Activated CD4-positive, alpha-beta T cell treated with anti-CD3 and anti-CD28 coated beads, Interleukin-2, amount 10 ng/mL, durations not matched to agents 24 days and 14 days (primary cell): Measurements from ENCODE around the gene CCNY. TPM values are rescaled to one million over a fixed set of nuclear protein-coding genes. Genes with fewer than 3 reads are reported as not detected.

Experiments used
- DNase-seq: peaks from one replicate; pipeline ENCODE4 v3.0.0; 2022
- H3K27ac Mint-ChIP-seq: one replicate; pipeline ENCODE4 v1.8.0; 2022; ENCODE audit warnings: mild to moderate bottlenecking, mixed read lengths
- H3K27me3 Mint-ChIP-seq: one replicate; pipeline ENCODE4 v1.8.0; 2022; ENCODE audit warnings: mixed read lengths
- H3K36me3 Mint-ChIP-seq: one replicate; pipeline ENCODE4 v1.8.0; 2022; ENCODE audit warnings: low read depth, mild to moderate bottlenecking, mixed read lengths
- H3K4me1 Mint-ChIP-seq: one replicate; pipeline ENCODE4 v1.8.0; 2021; ENCODE audit warnings: mixed read lengths
- H3K4me3 Mint-ChIP-seq: one replicate; pipeline ENCODE4 v1.8.0; 2022; ENCODE audit warnings: mild to moderate bottlenecking, moderate library complexity, mixed read lengths
- H3K9me3 Mint-ChIP-seq: one replicate; pipeline ENCODE4 v1.8.0; 2021; ENCODE audit warnings: mixed read lengths
- intact Hi-C: fragments of 100-400 bp; cut with micrococcal nuclease; formaldehyde crosslinking; loops from one replicate; pipeline ENCODE4 v1.15.1; 2023
- total RNA-seq: library from RNA; stranded (reverse); gene quantifications from 2 replicates; pipeline ENCODE4 v1.2.3, GENCODE V29; 2022

The CCNY gene
- total RNA-seq, 1 donor from 2014 or later, result 58.8 TPM

DNA sequence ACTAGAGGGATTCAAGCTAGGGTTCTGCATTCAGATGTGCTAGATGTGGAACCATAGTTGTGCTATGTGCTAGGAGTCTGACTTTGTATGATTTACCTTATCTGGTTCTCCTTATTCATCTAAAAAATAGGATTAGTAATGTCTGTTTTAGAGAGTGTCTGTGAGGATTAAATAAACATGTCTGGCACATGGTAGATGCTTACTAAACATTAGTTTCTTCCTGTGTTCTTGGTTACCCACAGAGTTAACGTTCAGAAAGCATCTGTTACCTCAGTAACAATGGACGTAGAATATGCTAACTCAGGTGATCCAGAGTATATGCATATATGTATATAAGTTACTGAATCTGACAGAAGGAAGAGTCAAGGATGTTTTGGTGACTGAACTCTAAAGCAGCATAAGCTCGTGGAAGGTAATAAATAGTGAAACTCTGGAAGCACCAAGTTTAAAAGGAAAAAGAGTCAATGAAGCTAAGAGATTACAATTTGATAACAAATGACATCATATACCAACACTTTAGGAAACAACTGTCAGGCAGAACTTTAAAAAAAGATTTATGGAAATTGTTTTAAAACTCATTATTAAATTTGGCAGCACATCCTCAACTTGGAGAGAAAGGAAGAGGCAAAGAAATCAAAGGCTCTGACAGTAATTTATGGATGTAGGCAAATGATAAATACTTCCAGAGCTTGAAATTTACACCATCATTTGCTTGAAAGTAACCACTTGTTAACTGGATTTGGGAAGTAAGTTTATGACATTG lies 127.0 kb downstream of the CCNY start:
- peaks cover 2% of the 10 kb centered on the region for H3K36me3 Mint-ChIP-seq
- peak overlapping the region; percentile 34 for H3K4me3 Mint-ChIP-seq
- H3K27me3 Mint-ChIP-seq, result no peaks in the 10 kb centered on the region
- peaks cover 48% of the 10 kb centered on the region for H3K4me1 Mint-ChIP-seq
- DNase-seq, result no peak
- H3K27ac Mint-ChIP-seq, result no peak overlapping the region
- intact Hi-C loops, result no loop called here
- H3K9me3 Mint-ChIP-seq, result no peaks in the 10 kb centered on the region

- Mint-ChIP-seq H3K36me3 (peaks cover 2% of the 10 kb centered on the region), H3K27me3 (no peaks in the 10 kb centered on the region), H3K27ac (no peak overlapping the region), H3K4me3 (no peak overlapping the region), H3K4me1 (peaks cover 43% of the 10 kb centered on the region), H3K9me3 (no peaks in the 10 kb centered on the region)
- DNase-seq, result no peak
- intact Hi-C loops, result no loop called here
Observed at GRCh38 chr10:35463878-35464277, 127.6 kb downstream of the CCNY start.

- H3K27me3 Mint-ChIP-seq, result no peaks in the 10 kb centered on the region
- DNase-seq, result no peak
- no peaks in the 10 kb centered on the region for H3K36me3 Mint-ChIP-seq
- no peak overlapping the region for H3K4me3 Mint-ChIP-seq
- H3K4me1 Mint-ChIP-seq, result peaks cover 32% of the 10 kb centered on the region
- intact Hi-C loops, result no loop called here
- no peak overlapping the region for H3K27ac Mint-ChIP-seq
- H3K9me3 Mint-ChIP-seq, result no peaks in the 10 kb centered on the region
Observed at GRCh38 chr10:35464825-35465456, 128.6 kb downstream of the CCNY start.

GRCh38 chr10:35465673-35466072 lies 129.4 kb downstream of the CCNY start:
- intact Hi-C loops, result no loop called here
- H3K4me3 Mint-ChIP-seq, result no peak overlapping the region
- H3K4me1 Mint-ChIP-seq, result peaks cover 25% of the 10 kb centered on the region
- no peak for DNase-seq
- no peak overlapping the region for H3K27ac Mint-ChIP-seq
- H3K27me3 Mint-ChIP-seq, result no peaks in the 10 kb centered on the region
- no peaks in the 10 kb centered on the region for H3K9me3 Mint-ChIP-seq
- H3K36me3 Mint-ChIP-seq, result no peaks in the 10 kb centered on the region

- intact Hi-C loops, result no loop called here
- H3K4me1 Mint-ChIP-seq, result peaks cover 22% of the 10 kb centered on the region
Observed at GRCh38 chr10:35466170-35466569, 129.9 kb downstream of the CCNY start.

DNA sequence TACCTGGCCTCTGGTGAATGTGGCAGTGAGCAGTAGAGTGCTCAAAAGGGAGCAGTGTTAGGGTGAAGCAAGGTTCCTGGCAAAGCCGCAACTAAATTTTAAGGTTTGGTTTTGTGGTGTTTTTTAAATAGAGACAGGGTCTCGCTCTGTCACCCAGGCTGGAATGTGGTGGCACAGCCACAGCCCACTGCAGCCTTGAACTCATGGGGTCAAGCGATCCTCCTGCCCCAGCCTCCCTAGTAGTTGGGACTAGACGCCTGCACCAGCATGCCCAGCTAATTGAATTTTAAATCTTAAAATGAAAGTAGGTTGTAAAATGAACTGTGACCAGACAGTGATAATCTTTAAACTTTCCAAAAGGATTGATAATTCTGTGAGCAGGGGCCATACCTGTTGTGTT lies 130.4 kb downstream of the CCNY start:
- no peak overlapping the region for H3K4me3 Mint-ChIP-seq

More at GRCh38 chr10:35466170-35466569, 129.9 kb downstream of the CCNY start:
- H3K9me3 Mint-ChIP-seq, result no peaks in the 10 kb centered on the region
- H3K27ac Mint-ChIP-seq, result no peak overlapping the region
- no peak for DNase-seq
- no peaks in the 10 kb centered on the region for H3K36me3 Mint-ChIP-seq
- H3K4me3 Mint-ChIP-seq, result no peak overlapping the region
- no peaks in the 10 kb centered on the region for H3K27me3 Mint-ChIP-seq

GRCh38 chr10:35467186-35467585 lies 130.9 kb downstream of the CCNY start:
- no peaks in the 10 kb centered on the region for H3K27me3 Mint-ChIP-seq
- no peaks in the 10 kb centered on the region for H3K36me3 Mint-ChIP-seq
- H3K27ac Mint-ChIP-seq, result no peak overlapping the region
- peaks cover under 1% of the 10 kb centered on the region for H3K9me3 Mint-ChIP-seq
- DNase-seq, result no peak
- H3K4me3 Mint-ChIP-seq, result no peak overlapping the region
- intact Hi-C loops, result no loop called here
- H3K4me1 Mint-ChIP-seq, result peaks cover 15% of the 10 kb centered on the region

More for the DNA sequence above, 130.4 kb downstream of the CCNY start:
- no peaks in the 10 kb centered on the region for H3K27me3 Mint-ChIP-seq
- H3K9me3 Mint-ChIP-seq, result no peaks in the 10 kb centered on the region
- intact Hi-C loops, result no loop called here
- H3K27ac Mint-ChIP-seq, result no peak overlapping the region
- peaks cover 20% of the 10 kb centered on the region for H3K4me1 Mint-ChIP-seq
- H3K36me3 Mint-ChIP-seq, result no peaks in the 10 kb centered on the region
- DNase-seq, result no peak

GRCh38 chr10:35470248-35470924 lies 134.1 kb downstream of the CCNY start:
- no peak for DNase-seq
- no peak overlapping the region for H3K4me3 Mint-ChIP-seq
- H3K27me3 Mint-ChIP-seq, result no peaks in the 10 kb centered on the region
- peaks cover 2% of the 10 kb centered on the region for H3K4me1 Mint-ChIP-seq
- intact Hi-C loops, result no loop called here
- H3K36me3 Mint-ChIP-seq, result peaks cover 3% of the 10 kb centered on the region
- H3K27ac Mint-ChIP-seq, result no peak overlapping the region
- peaks cover 4% of the 10 kb centered on the region for H3K9me3 Mint-ChIP-seq

DNA sequence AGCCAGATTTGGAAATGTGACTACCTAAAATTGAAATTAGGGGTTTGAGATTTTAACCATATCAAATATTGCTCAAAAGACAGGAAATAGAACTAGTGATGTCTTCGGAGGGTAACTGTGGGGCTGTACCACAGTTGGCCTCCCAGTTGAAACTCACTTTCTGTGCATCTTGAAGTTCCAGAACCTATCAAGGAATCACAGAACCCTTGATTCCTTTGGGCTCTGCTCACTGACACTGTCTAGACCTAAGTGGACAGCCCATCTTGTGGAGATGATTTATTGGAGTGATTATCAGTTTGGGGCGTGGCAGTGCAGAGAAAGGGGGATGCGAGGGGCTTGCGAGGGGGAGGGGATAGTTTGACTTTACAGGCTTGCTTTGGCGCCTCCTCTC lies 134.6 kb downstream of the CCNY start:
- no peak overlapping the region for H3K27ac Mint-ChIP-seq
- intact Hi-C loops, result no loop called here
- H3K36me3 Mint-ChIP-seq, result peaks cover 3% of the 10 kb centered on the region

GRCh38 chr10:35471435-35471834 lies 135.1 kb downstream of the CCNY start:
- Mint-ChIP-seq H3K4me3 (no peak overlapping the region), H3K27me3 (no peaks in the 10 kb centered on the region), H3K27ac (no peak overlapping the region), H3K36me3 (peaks cover 3% of the 10 kb centered on the region), H3K4me1 (peaks cover 2% of the 10 kb centered on the region), H3K9me3 (peaks cover 4% of the 10 kb centered on the region)
- DNase-seq, result no peak
- intact Hi-C loops, result no loop called here

More for the DNA sequence above, 134.6 kb downstream of the CCNY start:
- peaks cover 2% of the 10 kb centered on the region for H3K4me1 Mint-ChIP-seq
- no peak overlapping the region for H3K4me3 Mint-ChIP-seq
- DNase-seq, result no peak
- H3K27me3 Mint-ChIP-seq, result no peaks in the 10 kb centered on the region
- peaks cover 4% of the 10 kb centered on the region for H3K9me3 Mint-ChIP-seq

DNA sequence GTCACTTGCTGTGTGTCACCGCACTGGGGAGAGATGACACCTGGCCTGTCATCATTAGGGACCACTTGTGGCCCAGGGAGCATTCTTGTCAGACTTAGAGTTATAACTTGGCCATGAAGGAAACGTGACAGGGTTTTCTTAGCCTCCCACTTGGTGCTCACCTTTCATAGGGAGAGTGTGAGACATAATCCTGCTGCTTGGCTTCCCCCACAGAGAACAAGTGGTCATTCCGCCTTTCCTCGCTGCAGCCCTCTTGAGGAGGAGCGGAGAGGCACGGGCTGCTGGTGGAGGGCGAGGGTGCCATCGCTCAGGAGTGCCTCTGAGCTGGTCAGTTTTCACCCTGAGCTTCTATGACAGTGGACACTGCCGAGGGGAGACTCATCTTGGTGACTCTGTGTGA lies 143.8 kb downstream of the CCNY start:
- peaks cover 2% of the 10 kb centered on the region for H3K4me1 Mint-ChIP-seq
- H3K4me3 Mint-ChIP-seq, result no peak overlapping the region
- peaks cover 12% of the 10 kb centered on the region for H3K36me3 Mint-ChIP-seq
- no peaks in the 10 kb centered on the region for H3K9me3 Mint-ChIP-seq
- intact Hi-C loops, result no loop called here
- no peaks in the 10 kb centered on the region for H3K27me3 Mint-ChIP-seq
- H3K27ac Mint-ChIP-seq, result no peak overlapping the region
- no peak for DNase-seq

DNA sequence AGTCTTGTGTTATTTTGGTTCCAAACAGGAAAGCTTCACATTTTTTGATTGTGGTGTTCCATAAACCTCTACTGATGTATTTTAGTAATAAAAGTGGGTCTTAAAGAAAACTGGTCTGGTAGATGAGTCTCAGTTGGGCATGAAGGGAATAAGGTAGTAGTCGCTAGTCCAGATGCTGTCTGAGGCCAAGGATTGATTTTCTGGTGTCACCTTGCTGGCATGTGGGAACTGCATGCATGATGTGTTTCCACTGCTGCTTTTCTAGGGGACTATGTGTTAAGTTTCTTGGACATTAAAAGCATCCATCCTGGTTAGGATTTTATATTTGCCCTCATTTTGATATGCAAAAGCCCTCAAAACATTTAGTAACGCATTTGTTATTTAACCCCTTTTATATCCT lies 145.1 kb downstream of the CCNY start:
- H3K9me3 Mint-ChIP-seq, result no peaks in the 10 kb centered on the region
- no peaks in the 10 kb centered on the region for H3K27me3 Mint-ChIP-seq
- intact Hi-C loops, result no loop called here
- no peak for DNase-seq
- peaks cover 15% of the 10 kb centered on the region for H3K36me3 Mint-ChIP-seq
- H3K4me3 Mint-ChIP-seq, result no peak overlapping the region
- H3K27ac Mint-ChIP-seq, result no peak overlapping the region
- peaks cover 4% of the 10 kb centered on the region for H3K4me1 Mint-ChIP-seq

DNA sequence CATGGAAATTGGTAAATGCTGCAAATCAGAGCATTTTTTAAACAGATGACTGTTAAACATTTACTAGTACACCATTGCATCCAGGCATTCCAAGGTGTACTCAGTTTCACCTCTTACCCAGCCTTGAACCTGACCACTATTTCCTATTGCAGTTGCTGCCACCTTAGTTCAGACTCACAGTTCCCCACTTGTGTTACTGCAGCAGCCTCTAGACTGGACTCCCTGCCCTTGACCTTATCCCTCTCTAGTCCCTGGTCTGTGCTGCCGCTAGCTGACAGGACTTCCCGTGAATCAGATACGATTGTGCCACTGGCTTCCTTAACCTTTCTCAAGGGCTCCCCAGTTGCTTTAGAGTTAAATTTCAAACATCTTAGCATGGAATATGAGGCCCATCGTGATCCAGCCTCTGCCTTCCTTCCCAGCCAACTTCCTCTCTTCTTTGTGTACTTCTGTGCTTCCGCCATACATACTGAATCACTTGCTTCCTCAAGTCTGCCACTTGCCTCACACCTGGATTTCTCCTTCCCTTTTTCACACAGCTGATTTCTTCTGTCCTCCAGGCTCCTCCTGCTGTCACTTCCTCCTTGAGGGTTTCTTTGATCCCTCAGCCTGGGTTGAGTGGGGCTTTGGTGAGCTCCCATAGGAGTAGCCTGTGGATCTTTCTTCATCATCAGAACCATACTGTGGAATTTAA lies 150.1 kb downstream of the CCNY start:
- no peak overlapping the region for H3K27ac Mint-ChIP-seq

More for the DNA sequence above, 150.1 kb downstream of the CCNY start:
- Mint-ChIP-seq H3K27me3 (no peaks in the 10 kb centered on the region), H3K36me3 (peaks cover 15% of the 10 kb centered on the region), H3K4me3 (no peak overlapping the region), H3K9me3 (no peaks in the 10 kb centered on the region), H3K4me1 (peaks cover 4% of the 10 kb centered on the region)
- intact Hi-C loops, result no loop called here
- no peak for DNase-seq
